Central memory CD8-positive, alpha-beta T cell (primary cell): ENCODE data around the gene MXD1.

Source experiments
- ATAC-seq: fragments of 150-1000 bp; cut with Tn5 transposase; replicated peaks from 2 replicates; pipeline ENCODE4 v1.10.0; 2022; ENCODE audit warnings: mild to moderate bottlenecking, moderate FRiP score, moderate number of reproducible peaks; ENCODE audit not compliant: poor library complexity, severe bottlenecking; ENCODE audit errors: extremely low read depth
- DNase-seq, 2 donors: peaks; one replicate each; pipeline ENCODE4 v3.0.0; 2021; ENCODE audit warnings: low spot score in 2 of 2
- H3K27ac Mint-ChIP-seq: one replicate; pipeline ENCODE4 v1.8.0; 2022; ENCODE audit warnings: low read depth, mild to moderate bottlenecking, moderate library complexity, mixed read lengths
- H3K27me3 Mint-ChIP-seq: one replicate; pipeline ENCODE4 v1.8.0; 2022; ENCODE audit warnings: mixed read lengths
- H3K36me3 Mint-ChIP-seq: one replicate; pipeline ENCODE4 v1.8.0; 2022; ENCODE audit warnings: mild to moderate bottlenecking, moderate library complexity, mixed read lengths; ENCODE audit not compliant: insufficient read depth
- H3K4me1 Mint-ChIP-seq: one replicate; pipeline ENCODE4 v1.8.0; 2022; ENCODE audit warnings: mixed read lengths
- H3K4me3 Mint-ChIP-seq: one replicate; pipeline ENCODE4 v1.8.0; 2022; ENCODE audit warnings: mild to moderate bottlenecking, moderate library complexity, mixed read lengths
- H3K9me3 Mint-ChIP-seq: one replicate; pipeline ENCODE4 v1.8.0; 2022; ENCODE audit warnings: mixed read lengths

Gene MXD1

DNA sequence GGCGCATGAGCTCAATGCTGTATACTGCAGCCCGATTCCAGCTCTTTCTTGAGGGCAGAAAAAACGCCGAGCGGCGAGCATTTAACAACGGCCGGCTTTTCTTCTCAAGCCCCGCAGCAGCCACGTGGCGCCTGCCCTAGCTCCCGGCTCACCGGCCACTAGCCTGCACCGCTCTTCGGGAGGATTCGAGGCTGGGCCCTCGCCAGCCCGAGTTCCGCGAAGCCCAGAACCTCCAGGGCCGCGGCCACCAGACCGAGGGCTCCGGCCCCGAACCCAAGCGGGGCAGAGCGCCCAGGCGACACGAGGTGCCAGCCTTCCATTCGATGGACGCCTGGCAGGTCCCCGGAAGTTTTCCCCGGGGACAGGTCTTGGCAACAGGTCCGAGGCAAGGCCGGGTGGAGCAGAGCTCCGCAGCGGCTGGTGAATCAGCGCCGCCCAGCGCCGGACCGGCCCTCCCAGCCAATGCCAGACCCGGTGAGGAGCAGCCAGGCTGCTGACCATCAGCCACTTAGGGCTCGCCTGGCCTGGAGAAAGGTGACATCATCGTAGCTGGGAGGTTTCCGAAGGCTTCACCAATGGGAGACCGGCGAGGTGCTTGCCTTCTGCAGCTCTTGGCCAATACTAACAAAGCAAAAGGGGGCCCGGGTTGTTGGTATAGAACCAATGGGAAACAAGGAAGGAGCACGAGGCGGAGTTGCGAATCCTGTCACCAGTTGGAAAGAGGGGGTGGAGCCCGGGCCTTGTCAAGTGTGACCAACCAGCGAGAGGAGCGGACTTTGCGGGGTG lies 552 bp upstream of the MXD1 start:
- peak overlapping the region; percentile 82 for H3K4me3 Mint-ChIP-seq
- DNase-seq (peak in 1 of 2 donors; percentile 100), ATAC-seq (peak; percentile 92)
- H3K27me3 Mint-ChIP-seq = no peaks in the 10 kb centered on the region
- peak overlapping the region; percentile 91 for H3K27ac Mint-ChIP-seq
- no peaks in the 10 kb centered on the region for H3K9me3 Mint-ChIP-seq
- peaks cover 25% of the 10 kb centered on the region for H3K36me3 Mint-ChIP-seq
- peaks cover 11% of the 10 kb centered on the region for H3K4me1 Mint-ChIP-seq

DNA sequence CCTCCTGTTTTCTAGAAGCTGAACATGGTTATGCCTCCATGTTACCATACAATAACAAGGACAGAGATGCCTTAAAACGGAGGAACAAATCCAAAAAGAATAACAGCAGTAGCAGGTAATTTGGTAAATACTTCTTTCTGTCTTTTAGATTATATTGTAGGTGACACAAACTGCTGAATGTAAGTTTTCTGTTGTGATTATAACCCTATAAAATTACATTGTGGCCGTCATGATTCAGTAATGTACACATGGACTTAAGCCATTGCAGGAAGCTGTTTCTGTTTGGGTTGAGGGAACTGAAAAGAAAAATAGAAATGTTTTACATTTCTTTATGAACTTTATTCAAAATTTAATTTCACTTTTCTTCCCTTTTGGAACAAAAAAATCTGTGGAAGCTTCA lies 1.2 kb downstream of the MXD1 start:
- no peak for DNase-seq
- no peaks in the 10 kb centered on the region for H3K9me3 Mint-ChIP-seq
- ATAC-seq = no peak
- H3K36me3 Mint-ChIP-seq = peaks cover 22% of the 10 kb centered on the region
- H3K4me1 Mint-ChIP-seq = peaks cover 11% of the 10 kb centered on the region
- H3K4me3 Mint-ChIP-seq = peak overlapping the region; percentile 82
- no peaks in the 10 kb centered on the region for H3K27me3 Mint-ChIP-seq
- no peak overlapping the region for H3K27ac Mint-ChIP-seq

DNA sequence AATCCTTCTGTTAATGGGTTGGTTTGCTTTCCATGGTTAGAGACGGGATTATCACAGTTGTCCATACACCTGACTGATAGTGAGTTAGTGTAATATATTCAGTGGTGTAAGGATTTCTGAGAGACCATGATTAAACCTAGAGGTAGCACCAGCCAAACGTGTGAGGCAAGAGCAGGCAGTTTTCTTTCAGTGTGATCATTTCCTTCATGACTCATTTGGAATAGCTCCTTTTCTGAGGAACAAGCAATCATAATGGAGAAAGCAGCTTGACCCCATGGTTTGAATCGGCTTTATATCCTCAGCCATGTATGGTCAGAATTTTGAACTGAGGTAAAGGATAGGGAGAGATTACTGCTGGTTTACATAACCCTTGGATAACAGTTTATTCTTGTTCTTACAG lies 2.9 kb downstream of the MXD1 start:
- ATAC-seq (no peak), DNase-seq (no peak)
- Mint-ChIP-seq H3K27ac (peak overlapping the region; percentile 44), H3K4me1 (peaks cover 11% of the 10 kb centered on the region), H3K36me3 (peaks cover 31% of the 10 kb centered on the region), H3K27me3 (no peaks in the 10 kb centered on the region), H3K4me3 (no peak overlapping the region), H3K9me3 (no peaks in the 10 kb centered on the region)

DNA sequence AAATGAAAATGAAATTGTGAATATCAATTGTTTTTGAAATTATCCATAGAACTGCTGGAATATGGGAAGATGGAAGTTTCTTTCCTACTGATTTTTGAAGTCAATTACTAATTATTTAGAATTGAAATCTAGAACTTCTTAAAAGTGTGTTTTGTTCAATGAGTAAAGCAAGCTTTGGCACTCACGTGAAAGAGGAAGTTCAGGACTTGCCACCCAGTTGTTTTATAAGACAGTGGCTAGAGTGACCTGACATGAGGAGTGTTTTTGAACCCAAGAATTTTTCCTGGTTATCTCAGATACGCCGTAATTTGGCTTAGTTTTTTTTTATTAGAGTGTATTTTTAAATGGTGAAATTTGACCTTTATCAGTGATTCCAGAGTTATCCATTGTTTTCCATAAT lies 3.5 kb downstream of the MXD1 start:
- Mint-ChIP-seq H3K36me3 (peaks cover 32% of the 10 kb centered on the region), H3K9me3 (no peaks in the 10 kb centered on the region), H3K27ac (no peak overlapping the region), H3K4me1 (peaks cover 16% of the 10 kb centered on the region), H3K4me3 (no peak overlapping the region), H3K27me3 (no peaks in the 10 kb centered on the region)
- ATAC-seq (no peak), DNase-seq (no peak)

DNA sequence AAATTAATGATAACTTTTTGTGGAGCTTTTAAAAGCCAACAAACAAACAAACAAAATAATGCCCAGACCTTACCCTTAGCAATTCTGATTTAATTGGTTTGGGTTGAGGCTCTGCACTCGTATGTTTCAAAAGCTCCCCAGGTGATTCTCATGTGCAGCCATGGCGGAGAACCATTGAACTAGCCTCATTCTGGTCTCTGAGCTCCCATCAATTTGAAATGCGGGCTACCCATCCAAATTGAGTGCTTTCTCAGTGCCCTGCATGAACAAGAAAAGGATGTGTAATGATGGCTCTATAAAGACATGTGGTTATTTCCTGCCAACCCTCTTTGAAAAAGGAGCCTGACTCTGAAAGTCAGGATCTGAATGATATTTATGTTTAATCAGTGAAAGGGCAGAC lies 8.2 kb downstream of the MXD1 start:
- Mint-ChIP-seq H3K27me3 (no peaks in the 10 kb centered on the region), H3K9me3 (no peaks in the 10 kb centered on the region), H3K4me3 (no peak overlapping the region), H3K27ac (no peak overlapping the region), H3K4me1 (peaks cover 10% of the 10 kb centered on the region), H3K36me3 (peaks cover 20% of the 10 kb centered on the region)
- ATAC-seq (no peak), DNase-seq (no peak)

DNA sequence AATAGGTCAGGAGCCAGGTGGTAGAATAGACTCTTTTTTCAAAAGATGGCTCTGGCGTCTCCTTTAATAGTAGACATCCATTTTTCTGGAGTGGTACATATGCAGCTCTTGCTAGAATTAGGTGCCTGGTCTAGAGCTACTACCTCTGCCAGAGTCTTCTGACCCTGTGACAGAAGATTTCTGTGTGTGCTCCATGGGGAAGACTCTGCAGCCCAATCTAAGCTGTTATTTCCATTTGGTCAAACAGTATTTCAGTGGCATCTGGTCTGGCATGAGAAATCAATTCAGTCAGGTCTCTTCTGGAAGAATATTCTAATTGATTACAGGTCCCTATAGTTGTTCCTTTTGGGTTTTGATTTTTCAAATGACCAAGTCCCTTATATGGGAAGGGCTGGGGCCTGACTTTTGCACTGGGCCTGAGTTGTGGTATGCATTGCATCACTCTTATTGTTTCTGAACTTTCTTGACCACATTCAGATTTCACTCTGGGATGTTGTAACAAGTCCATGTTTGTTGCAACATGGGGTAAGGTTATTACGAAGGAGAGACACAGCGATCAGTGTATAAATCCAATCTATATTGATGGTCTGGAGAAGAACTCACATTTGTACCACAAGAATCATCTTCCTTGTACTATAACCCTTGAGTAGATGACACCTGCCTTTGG lies 12.1 kb downstream of the MXD1 start:
- Mint-ChIP-seq H3K36me3 (peaks cover 12% of the 10 kb centered on the region), H3K27me3 (no peaks in the 10 kb centered on the region), H3K4me1 (peaks cover 19% of the 10 kb centered on the region), H3K27ac (no peak overlapping the region), H3K9me3 (no peaks in the 10 kb centered on the region), H3K4me3 (no peak overlapping the region)
- DNase-seq = no peak
- no peak for ATAC-seq

DNA sequence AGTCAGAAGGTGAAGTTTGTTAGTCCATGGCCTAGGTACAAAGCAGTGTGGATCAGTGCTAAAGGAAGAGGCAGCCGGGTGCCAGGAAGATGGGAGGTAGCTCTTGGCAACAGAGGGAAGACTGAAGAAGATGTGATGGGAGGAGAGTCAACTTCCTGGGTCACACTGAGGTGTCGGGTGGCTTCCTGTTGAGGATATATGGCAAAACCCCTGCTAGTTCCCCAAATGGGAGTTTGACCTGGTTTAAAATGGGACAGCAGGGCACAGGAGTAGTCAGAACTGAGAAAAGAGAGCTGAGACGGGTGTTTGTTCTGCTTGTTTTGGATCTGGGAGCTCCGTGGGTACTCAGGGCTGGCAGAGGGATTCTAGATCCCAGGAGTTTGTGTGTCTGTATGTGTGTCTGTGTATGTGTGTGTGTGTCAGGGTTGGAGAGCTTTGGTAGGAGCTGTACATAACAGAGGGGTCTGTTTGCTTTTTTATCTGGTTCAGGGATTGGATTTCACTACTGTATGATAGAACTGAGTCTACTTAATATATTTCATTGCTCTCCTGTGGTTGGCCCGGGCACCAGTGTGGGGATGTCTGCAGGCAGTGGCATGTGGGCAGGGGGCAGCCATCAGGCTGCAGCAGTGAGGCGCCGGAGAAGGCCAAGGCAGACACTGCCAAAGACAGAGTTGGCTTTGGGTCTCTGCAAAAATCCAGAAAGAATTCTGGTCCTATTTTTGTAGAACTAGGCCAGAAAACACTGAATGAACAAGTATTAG lies 17.1 kb downstream of the MXD1 start:
- DNase-seq = no peak
- H3K4me3 Mint-ChIP-seq = peak overlapping the region; percentile 2
- H3K27ac Mint-ChIP-seq = peak overlapping the region; percentile 81
- H3K9me3 Mint-ChIP-seq = no peaks in the 10 kb centered on the region
- H3K36me3 Mint-ChIP-seq = peaks cover 17% of the 10 kb centered on the region
- H3K27me3 Mint-ChIP-seq = no peaks in the 10 kb centered on the region
- ATAC-seq = no peak
- H3K4me1 Mint-ChIP-seq = peaks cover 26% of the 10 kb centered on the region

DNA sequence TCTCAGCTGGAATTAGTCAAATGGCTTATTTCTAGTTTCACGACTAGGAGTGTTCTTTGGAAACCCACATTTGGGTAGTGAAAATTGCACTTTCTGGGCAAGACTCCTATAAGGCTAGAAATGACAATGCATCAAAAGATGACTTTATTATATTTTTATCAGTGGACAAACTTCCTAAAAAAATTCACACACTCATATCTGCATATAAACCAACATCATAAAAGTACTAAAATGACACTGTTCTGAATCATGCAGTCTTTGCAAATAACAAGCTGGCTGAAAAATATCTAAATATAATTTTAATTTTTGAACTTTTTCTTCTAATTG lies 17.6 kb downstream of the MXD1 start:
- DNase-seq = no peak
- Mint-ChIP-seq H3K4me1 (peaks cover 26% of the 10 kb centered on the region), H3K9me3 (no peaks in the 10 kb centered on the region), H3K27ac (no peak overlapping the region), H3K27me3 (no peaks in the 10 kb centered on the region), H3K36me3 (peaks cover 22% of the 10 kb centered on the region), H3K4me3 (no peak overlapping the region)
- ATAC-seq = no peak

DNA sequence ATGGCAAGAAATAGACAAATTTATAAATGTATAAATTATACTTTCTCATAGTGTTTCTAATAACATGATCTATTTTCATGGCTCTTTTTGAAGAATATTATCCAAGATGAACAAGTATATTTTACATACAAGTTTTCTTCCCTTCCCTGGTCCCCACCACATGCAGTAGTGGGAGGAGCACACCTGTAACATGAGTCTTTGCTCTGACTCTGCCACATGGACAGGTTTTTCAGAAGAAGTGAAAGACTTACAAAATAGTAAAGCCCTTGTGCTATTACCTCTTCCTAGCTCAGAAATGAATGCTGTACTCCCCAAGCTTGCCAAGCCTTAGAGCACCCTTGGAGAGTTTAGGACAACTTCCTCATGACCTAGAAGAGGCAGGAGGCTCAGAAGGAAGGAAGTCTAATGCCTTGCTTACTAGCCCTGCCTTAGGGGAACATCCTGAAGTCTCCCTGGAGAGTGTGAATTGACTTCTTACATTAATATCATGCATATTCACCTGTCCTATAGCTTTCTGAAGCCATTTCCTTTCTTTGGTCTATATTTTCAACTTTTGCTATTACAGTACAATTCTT lies 18.4 kb downstream of the MXD1 start:
- Mint-ChIP-seq H3K36me3 (peaks cover 30% of the 10 kb centered on the region), H3K27ac (no peak overlapping the region), H3K4me1 (peaks cover 26% of the 10 kb centered on the region), H3K9me3 (no peaks in the 10 kb centered on the region), H3K27me3 (no peaks in the 10 kb centered on the region), H3K4me3 (no peak overlapping the region)
- DNase-seq (no peak), ATAC-seq (no peak)

DNA sequence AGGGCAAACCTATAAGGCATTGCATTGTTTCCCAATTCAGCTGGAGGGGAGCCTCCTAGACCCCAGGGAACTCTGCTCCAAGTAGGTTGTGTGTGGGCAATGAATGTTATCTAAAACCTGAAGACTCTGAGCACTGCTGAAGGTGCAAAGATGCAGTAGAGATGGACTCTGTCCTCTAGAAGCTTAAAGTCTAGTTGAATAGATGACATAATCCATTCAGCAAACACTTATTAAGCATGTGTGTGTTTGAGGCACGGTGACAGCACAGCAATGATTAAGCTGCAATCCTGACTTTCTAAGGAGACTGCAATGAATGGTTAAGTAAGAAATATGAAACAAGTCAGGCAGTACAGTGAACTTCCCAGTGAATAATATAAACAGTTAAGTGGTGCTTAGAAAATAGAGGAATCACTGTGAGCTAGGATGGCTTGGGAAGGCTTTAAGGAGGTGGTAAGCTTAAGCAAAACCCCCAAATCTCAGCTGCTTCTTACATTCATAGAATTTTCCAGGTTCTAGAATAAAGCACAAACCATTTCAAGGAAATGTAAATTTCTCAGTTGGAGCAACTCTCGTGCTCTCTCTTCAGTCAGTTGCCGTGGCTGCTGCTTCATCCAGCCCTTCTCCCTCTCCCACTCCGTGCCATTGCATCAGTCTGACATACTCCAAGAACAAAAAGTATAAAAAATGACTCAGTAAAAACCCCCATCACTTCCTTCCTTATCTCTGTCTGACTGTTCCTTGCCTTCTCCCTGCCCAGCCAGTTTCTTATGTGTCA lies 19.1 kb downstream of the MXD1 start:
- Mint-ChIP-seq H3K4me1 (peaks cover 26% of the 10 kb centered on the region), H3K27me3 (no peaks in the 10 kb centered on the region), H3K36me3 (peaks cover 37% of the 10 kb centered on the region), H3K4me3 (no peak overlapping the region), H3K9me3 (no peaks in the 10 kb centered on the region), H3K27ac (peak overlapping the region; percentile 42)
- DNase-seq (no peak), ATAC-seq (no peak)

DNA sequence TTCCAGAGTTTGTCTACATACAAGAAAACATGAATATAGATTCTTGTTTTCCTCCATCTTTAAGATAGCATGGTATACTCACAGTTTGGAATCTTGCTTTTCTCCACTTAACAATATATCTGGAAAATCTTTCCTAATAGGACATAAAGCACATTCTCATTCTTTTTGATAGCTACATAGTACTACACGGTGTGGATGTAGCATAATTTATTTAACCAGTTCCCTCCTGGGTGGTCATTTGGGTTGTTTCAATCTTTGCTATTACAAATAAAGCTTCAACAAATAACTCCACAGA lies 19.7 kb downstream of the MXD1 start:
- peaks cover 26% of the 10 kb centered on the region for H3K4me1 Mint-ChIP-seq
- H3K27me3 Mint-ChIP-seq = no peaks in the 10 kb centered on the region
- no peak for DNase-seq
- no peak overlapping the region for H3K4me3 Mint-ChIP-seq
- no peak for ATAC-seq
- H3K27ac Mint-ChIP-seq = peak overlapping the region; percentile 42
- H3K9me3 Mint-ChIP-seq = no peaks in the 10 kb centered on the region
- peaks cover 41% of the 10 kb centered on the region for H3K36me3 Mint-ChIP-seq

DNA sequence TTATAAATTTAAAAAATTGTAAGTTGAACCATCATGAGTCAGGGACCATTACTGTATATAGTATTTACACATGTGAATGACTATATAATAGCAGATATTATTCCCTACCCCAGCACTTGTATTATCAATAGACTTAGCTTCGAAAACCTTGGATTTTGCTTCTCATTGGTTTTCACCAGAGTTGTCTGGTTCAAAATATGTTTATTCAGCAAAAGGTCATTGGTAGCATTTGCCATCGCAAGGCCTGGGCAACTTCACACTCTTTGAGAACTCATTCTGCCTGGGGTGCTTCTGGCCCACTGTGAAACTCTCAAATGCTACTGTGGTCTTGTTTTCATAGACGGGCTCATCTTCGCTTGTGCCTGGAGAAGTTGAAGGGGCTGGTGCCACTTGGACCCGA lies 20.1 kb downstream of the MXD1 start:
- no peaks in the 10 kb centered on the region for H3K9me3 Mint-ChIP-seq
- H3K4me3 Mint-ChIP-seq = no peak overlapping the region
- H3K27me3 Mint-ChIP-seq = no peaks in the 10 kb centered on the region
- DNase-seq = no peak
- H3K36me3 Mint-ChIP-seq = peaks cover 44% of the 10 kb centered on the region
- H3K27ac Mint-ChIP-seq = no peak overlapping the region
- peaks cover 26% of the 10 kb centered on the region for H3K4me1 Mint-ChIP-seq
- ATAC-seq = no peak
